GM23248 (cell line): Measurements from ENCODE around the gene MAST3.

Source experiments
- EZH2 ChIP-seq: fragments of 200-600 bp; sonication (generic); IDR thresholded peaks from 2 replicates; pipeline ENCODE4 v1.6.1; 2018; ENCODE audit warnings: antibody characterized with exemption, mild to moderate bottlenecking; ENCODE audit not compliant: insufficient read depth, poor library complexity, severe bottlenecking
- EZH2phosphoT487 ChIP-seq: fragments of 200-600 bp; sonication (generic); IDR thresholded peaks from 2 replicates; pipeline ENCODE4 v1.6.1; 2018; ENCODE audit warnings: antibody characterized with exemption, moderate library complexity, mild to moderate bottlenecking, low read depth; ENCODE audit not compliant: insufficient read depth

- TF ChIP-seq EZH2phosphoT487: no peak
- TF ChIP-seq EZH2: no peak
Measured at GRCh38 chr19:18130523-18131242, 33.1 kb downstream of the MAST3 start.
